HG02678 (cell line): ENCODE results near the gene USP17L21.
"Not testable (repeated sequence)": the region's sequence is repeated elsewhere in the genome, so short reads cannot be mapped to it uniquely, and the experiment has no call there.

Experiments used
- ATAC-seq: cut with Tn5 transposase; IDR thresholded peaks from one replicate; pipeline ENCODE4 v1.9.1; 2021; ENCODE audit warnings: mild to moderate bottlenecking, moderate library complexity; ENCODE audit not compliant: unreplicated experiment

Gene USP17L21

GRCh38 chr4:9262572-9262971, at the start of gene USP17L21:
Gene USP17L21, plus strand, starts transcription at chr4:9262872. Its CDS starts 0 bp downstream, at chr4:9262872.
- ATAC-seq: not testable (repeated sequence)

GRCh38 chr4:9214701-9215100, 48.0 kb upstream of the USP17L21 start:
- not testable (repeated sequence) for ATAC-seq

- ATAC-seq: not testable (repeated sequence)
Measured at GRCh38 chr4:9215105-9215504, 47.6 kb upstream of the USP17L21 start, which contains the start of gene USP17L11. Gene USP17L11, plus strand, starts transcription at chr4:9215405. Its CDS starts 0 bp downstream, at chr4:9215405.

GRCh38 chr4:9219852-9220251, 42.8 kb upstream of the USP17L21 start, which contains the start of gene USP17L12:
Gene USP17L12, plus strand, starts transcription at chr4:9220152. Its CDS starts 0 bp downstream, at chr4:9220152.
- not testable (repeated sequence) for ATAC-seq

GRCh38 chr4:9224596-9224995, 38.1 kb upstream of the USP17L21 start, which contains the start of gene USP17L13:
Gene USP17L13, plus strand, starts transcription at chr4:9224896. Its CDS starts 0 bp downstream, at chr4:9224896.
- ATAC-seq: not testable (repeated sequence)

- ATAC-seq: not testable (repeated sequence)
Measured at GRCh38 chr4:9230249-9230648, 32.4 kb upstream of the USP17L21 start.

- ATAC-seq: not testable (repeated sequence)
Measured at GRCh38 chr4:9234085-9234484, 28.6 kb upstream of the USP17L21 start, which contains the start of gene USP17L15. Gene USP17L15, plus strand, starts transcription at chr4:9234385. Its CDS starts 0 bp downstream, at chr4:9234385.

- ATAC-seq: not testable (repeated sequence)
Measured at GRCh38 chr4:9238461-9238860, 24.2 kb upstream of the USP17L21 start.

GRCh38 chr4:9243579-9243978, 19.1 kb upstream of the USP17L21 start, which contains the start of gene USP17L17:
Gene USP17L17, plus strand, starts transcription at chr4:9243879. Its CDS starts 0 bp downstream, at chr4:9243879.
- not testable (repeated sequence) for ATAC-seq

GRCh38 chr4:9247953-9248680, 14.6 kb upstream of the USP17L21 start, which contains the start of gene USP17L18:
Gene USP17L18, plus strand, starts transcription at chr4:9248630. Its CDS starts 0 bp downstream, at chr4:9248630.
- ATAC-seq: not testable (repeated sequence)

GRCh38 chr4:9253078-9253477, 9.6 kb upstream of the USP17L21 start, which contains the start of gene USP17L19:
Gene USP17L19, plus strand, starts transcription at chr4:9253378. Its CDS starts 0 bp downstream, at chr4:9253378.
- ATAC-seq: not testable (repeated sequence)

GRCh38 chr4:9257824-9258223, 4.8 kb upstream of the USP17L21 start, which contains the start of gene USP17L20:
Gene USP17L20, plus strand, starts transcription at chr4:9258124. Its CDS starts 0 bp downstream, at chr4:9258124.
- ATAC-seq: not testable (repeated sequence)

GRCh38 chr4:9267319-9267718, 4.6 kb downstream of the USP17L21 start, which contains the start of gene USP17L22:
Gene USP17L22, plus strand, starts transcription at chr4:9267619. Its CDS starts 0 bp downstream, at chr4:9267619.
- ATAC-seq: not testable (repeated sequence)

GRCh38 chr4:9271719-9272118, 9.0 kb downstream of the USP17L21 start:
- not testable (repeated sequence) for ATAC-seq
